Psoas muscle (tissue), 8 donors: ENCODE results near the gene FNIP1. TPM values are rescaled to one million over a fixed set of nuclear protein-coding genes. Genes with fewer than 3 reads are reported as not detected.
A peak's percentile ranks its signal among the peaks of the same experiment; 100 is the strongest.
"Not testable (repeated sequence)": the region's sequence is repeated elsewhere in the genome, so short reads cannot be mapped to it uniquely, and the experiment has no call there.

Experiments
- ATAC-seq, 4 donors: fragments of 200-7000 bp; cut with Tn5 transposase; one replicate each; pipeline ENCODE4 v1.9.1; 2020; ENCODE audit warnings: moderate library complexity in 3 of 4, mild to moderate bottlenecking in 2 of 4
- DNase-seq, 2 donors: peaks; one replicate each; pipeline ENCODE4 v3.0.0-alpha.2; 2020
- H3K27ac ChIP-seq: fragments of 200-600 bp; one replicate; pipeline ENCODE4 v1.8.0; 2022
- H3K27me3 ChIP-seq, 3 donors: fragments of 200-600 bp in 1 of 3; one replicate each; pipeline versions ENCODE4 v1.6.1 to v1.8.0; 2013 to 2022; ENCODE audit warnings: low read length in 2 of 3, mild to moderate bottlenecking in 2 of 3, moderate library complexity in 1 of 3; ENCODE audit not compliant: insufficient read depth in 3 of 3
- H3K36me3 ChIP-seq, 2 donors: fragments of 200-600 bp in 1 of 2; one replicate each; pipeline versions ENCODE4 v1.6.1 to v1.8.0; 2013 to 2022; ENCODE audit warnings: low read depth in 1 of 2, mild to moderate bottlenecking in 1 of 2, moderate library complexity in 1 of 2; ENCODE audit not compliant: insufficient read depth in 1 of 2
- H3K4me1 ChIP-seq: fragments of 200-600 bp; one replicate; pipeline ENCODE4 v1.8.0; 2022
- H3K4me3 ChIP-seq: fragments of 200-600 bp; one replicate; pipeline ENCODE4 v1.8.0; 2022; ENCODE audit warnings: mild to moderate bottlenecking
- H3K9me3 ChIP-seq: fragments of 200-600 bp; one replicate; pipeline ENCODE4 v1.8.0; 2022
- CTCF ChIP-seq: fragments of 200-600 bp; IDR thresholded peaks from one replicate; pipeline ENCODE4 v1.8.0; 2022; ENCODE audit warnings: antibody characterized with exemption
- whole genome bisulfite sequencing, 3 donors: extraction: QIAGEN DNeasy Blood & Tissue Kit; methylation state at CpG; one replicate each; pipeline versions ENCODE4 v1.1.6 to v1.1.7; 2013; 5-methylcytosine and 5-hydroxymethylcytosine counted together
- intact Hi-C, 2 donors: fragments of 100-400 bp; cut with DNase I; formaldehyde crosslinking; loops; one replicate each; pipeline versions ENCODE4 v1.11.0 to v1.14.2; 2022
- polyA plus RNA-seq, 3 donors: library from polyadenylated mRNA; stranded (reverse); fragments of 200-250 nt; gene quantifications; one replicate each; pipeline ENCODE4 v1.2.3, GENCODE V29; 2013
- total RNA-seq, 4 donors: library from RNA; stranded (reverse); fragmentation: NEBNext Ultra II Directional in 2 of 4; extraction: Animal tissue kit (Norgen Biotek cat#: 25700) in 2 of 4; gene quantifications; one replicate each; pipeline versions ENCODE4 v1.2.1 to v1.2.4, GENCODE V29; 2021 to 2023
- donor health status: healthy with polysubstance abuse.
- donor health status: DM: no; HTN: no; CAD: no; lungs with moderate emphysema.
- donor health status: Bipolar disorder and iron deficiency.
- donor health status: healthy.
- donor health status: DM: yes; HTN: yes; CAD: no.
- donor health status: DM: no; HTN: no; CAD: no.
- donor health status: DM: no; HTN: no; CAD: no.
- donor health status: DM: yes; HTN: yes; CAD: no.

The FNIP1 gene
- total and polyA plus RNA-seq, 7 donors, result 6.4 to 45.2 (median 25.0) TPM

- 92 to 93% (median 92%) methylated on average over 1 of the region's 1 CpG for WGBS, 3 donors
- Histone ChIP-seq H3K9me3 (no peaks in the 10 kb centered on the region), H3K27ac (peak overlapping the region; percentile 3), H3K27me3 (no peaks in the 10 kb centered on the region), H3K36me3 (peaks cover 0 to 7% of the 10 kb centered on the region in 2 donors), H3K4me3 (no peak overlapping the region), H3K4me1 (peaks cover 60% of the 10 kb centered on the region)
- DNase-seq (no peak), ATAC-seq (no peak)
- intact Hi-C loops, result no loop called here
- TF ChIP-seq CTCF, result no peak
These were observed 12.9 kb downstream of the FNIP1 start for GRCh38 chr5:131783874-131784273.

GRCh38 chr5:131783357-131783756, 13.5 kb downstream of the FNIP1 start:
- 66 to 85% (median 67%) methylated on average over 1 of the region's 1 CpG for WGBS, 3 donors
- Histone ChIP-seq H3K27ac (peak overlapping the region; percentile 3), H3K9me3 (no peaks in the 10 kb centered on the region), H3K4me3 (no peak overlapping the region), H3K27me3 (no peaks in the 10 kb centered on the region), H3K4me1 (peaks cover 60% of the 10 kb centered on the region), H3K36me3 (peaks cover 0 to 7% of the 10 kb centered on the region in 2 donors)
- intact Hi-C loops, result no loop called here
- TF ChIP-seq CTCF, result no peak
- no peak for DNase-seq
- no peak for ATAC-seq

GRCh38 chr5:131782717-131783116, 14.1 kb downstream of the FNIP1 start:
- H3K9me3 ChIP-seq, result no peaks in the 10 kb centered on the region
- 93 to 96% (median 96%) methylated on average over 11 of the region's 11 CpGs for WGBS, 3 donors
- intact Hi-C loops, result no loop called here
- no peak overlapping the region for H3K27ac ChIP-seq
- no peaks in the 10 kb centered on the region for H3K27me3 ChIP-seq
- H3K4me3 ChIP-seq, result no peak overlapping the region
- no peak for TF ChIP-seq CTCF
- no peak for ATAC-seq
- DNase-seq, result no peak
- H3K4me1 ChIP-seq, result peaks cover 54% of the 10 kb centered on the region
- H3K36me3 ChIP-seq, result peaks cover 0 to 7% of the 10 kb centered on the region in 2 donors

- ATAC-seq, H3K27me3 ChIP-seq, H3K27ac ChIP-seq, H3K9me3 ChIP-seq, DNase-seq, H3K4me3 ChIP-seq, intact Hi-C loops, H3K36me3 ChIP-seq: not testable (repeated sequence)
- WGBS, 3 donors, result no CpG with 5 or more reads among the region's 1 CpG
- peaks cover 66% of the 10 kb centered on the region for H3K4me1 ChIP-seq
These were observed 18.7 kb downstream of the FNIP1 start for GRCh38 chr5:131778141-131778540.

- H3K27ac ChIP-seq, result peak overlapping the region; percentile 72
- no peaks in the 10 kb centered on the region for H3K9me3 ChIP-seq
- 24 to 43% (median 32%) methylated on average over 1 of the region's 1 CpG for WGBS, 3 donors
- H3K36me3 ChIP-seq, result no peaks in the 10 kb centered on the region
- ATAC-seq, result peak in 1 of 4 donors; percentile 29
- peaks cover 72% of the 10 kb centered on the region for H3K4me1 ChIP-seq
- DNase-seq, result no peak
- TF ChIP-seq CTCF, result no peak
- H3K4me3 ChIP-seq, result no peak overlapping the region
- intact Hi-C loops, result no loop called here
- H3K27me3 ChIP-seq, result no peaks in the 10 kb centered on the region
These were observed 20.4 kb downstream of the FNIP1 start for GRCh38 chr5:131776450-131776849.
